ENCODE results near the gene PLBD1.

The PLBD1 gene

DNA sequence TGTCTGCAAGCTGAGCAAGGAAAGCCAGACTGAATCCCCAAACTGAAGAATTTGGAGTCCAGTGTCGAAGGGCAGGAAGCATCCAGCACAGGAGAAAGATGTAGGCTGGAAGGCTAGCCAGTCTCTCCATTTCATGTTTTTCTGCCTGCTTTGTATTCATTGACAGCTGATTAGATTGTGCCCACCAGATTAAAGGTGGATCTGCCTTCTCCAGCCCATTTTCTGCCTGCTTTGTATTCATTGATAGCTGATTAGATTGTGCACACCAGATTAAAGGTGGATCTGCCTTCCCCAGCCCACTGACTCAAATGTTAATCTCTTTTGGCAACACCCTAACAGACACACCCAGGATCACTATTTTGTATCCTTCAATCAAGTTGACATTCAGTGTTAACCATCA is 85.3 kb downstream of the PLBD1 start:
- no peak for DNase-seq (ENCODE audit: low spot score)
- in situ Hi-C loops (cut with MboI; ENCODE audit: low pct_unique_long_range_greater_than_20kb, low sequenced_read_pairs, unreplicated experiment) = no loop called here
- TF ChIP-seq, protein P1, sequence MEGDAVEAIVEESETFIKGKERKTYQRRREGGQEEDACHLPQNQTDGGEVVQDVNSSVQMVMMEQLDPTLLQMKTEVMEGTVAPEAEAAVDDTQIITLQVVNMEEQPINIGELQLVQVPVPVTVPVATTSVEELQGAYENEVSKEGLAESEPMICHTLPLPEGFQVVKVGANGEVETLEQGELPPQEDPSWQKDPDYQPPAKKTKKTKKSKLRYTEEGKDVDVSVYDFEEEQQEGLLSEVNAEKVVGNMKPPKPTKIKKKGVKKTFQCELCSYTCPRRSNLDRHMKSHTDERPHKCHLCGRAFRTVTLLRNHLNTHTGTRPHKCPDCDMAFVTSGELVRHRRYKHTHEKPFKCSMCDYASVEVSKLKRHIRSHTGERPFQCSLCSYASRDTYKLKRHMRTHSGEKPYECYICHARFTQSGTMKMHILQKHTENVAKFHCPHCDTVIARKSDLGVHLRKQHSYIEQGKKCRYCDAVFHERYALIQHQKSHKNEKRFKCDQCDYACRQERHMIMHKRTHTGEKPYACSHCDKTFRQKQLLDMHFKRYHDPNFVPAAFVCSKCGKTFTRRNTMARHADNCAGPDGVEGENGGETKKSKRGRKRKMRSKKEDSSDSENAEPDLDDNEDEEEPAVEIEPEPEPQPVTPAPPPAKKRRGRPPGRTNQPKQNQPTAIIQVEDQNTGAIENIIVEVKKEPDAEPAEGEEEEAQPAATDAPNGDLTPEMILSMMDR (IDR thresholded peaks at IDR 0.05; ENCODE audit: extremely low read depth, insufficient read depth, missing control alignments) = no peak

DNA sequence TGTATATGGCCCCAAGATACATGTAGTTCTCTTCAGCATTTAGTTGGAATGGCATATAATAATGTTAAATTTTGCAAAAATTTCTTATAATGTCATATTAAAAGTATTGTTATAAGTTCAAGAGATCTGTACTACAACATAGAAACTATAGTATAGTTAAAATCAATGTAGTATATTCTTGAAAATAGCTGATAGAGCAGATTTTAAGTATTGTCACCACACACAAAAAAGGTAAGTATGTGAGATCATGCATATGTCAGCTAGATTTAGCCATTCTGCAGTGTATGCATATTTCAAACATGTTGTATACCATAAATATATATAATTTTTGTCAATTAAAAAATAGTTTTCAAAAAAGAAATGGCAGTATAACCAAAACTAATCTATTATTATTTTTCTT is 86.5 kb downstream of the PLBD1 start:
- in situ Hi-C loops (cut with MboI; ENCODE audit: low pct_unique_long_range_greater_than_20kb, low sequenced_read_pairs, unreplicated experiment) = no loop called here
- DNase-seq (ENCODE audit: low spot score) = no peak

DNA sequence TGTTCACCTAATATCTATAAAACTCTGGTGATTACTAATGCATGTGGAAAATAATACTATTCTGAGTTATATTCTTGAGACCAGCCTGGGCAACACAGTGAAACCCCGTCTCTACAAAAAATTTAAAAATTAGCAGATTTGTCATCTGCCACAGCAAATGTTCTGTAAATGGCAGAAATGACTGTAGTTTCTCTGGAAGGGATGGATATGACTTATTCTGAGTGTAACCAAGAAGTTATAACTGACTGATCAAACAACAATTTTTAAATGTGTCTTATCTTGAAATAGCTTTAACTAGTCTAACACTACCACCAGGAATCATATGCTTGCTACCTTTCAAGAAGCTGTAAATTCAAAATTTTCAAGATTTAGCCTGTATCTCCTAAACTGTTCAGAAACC is 88.7 kb downstream of the PLBD1 start:
- TF ChIP-seq, protein P1 (IDR thresholded peaks at IDR 0.05; ENCODE audit: extremely low read depth, insufficient read depth, missing control alignments) = no peak
- DNase-seq (ENCODE audit: low spot score) = no peak
- in situ Hi-C loops (cut with MboI; ENCODE audit: low pct_unique_long_range_greater_than_20kb, low sequenced_read_pairs, unreplicated experiment) = no loop called here

More for the DNA sequence above, 86.5 kb downstream of the PLBD1 start:
- TF ChIP-seq, protein P1 (IDR thresholded peaks at IDR 0.05; ENCODE audit: extremely low read depth, insufficient read depth, missing control alignments) = no peak

DNA sequence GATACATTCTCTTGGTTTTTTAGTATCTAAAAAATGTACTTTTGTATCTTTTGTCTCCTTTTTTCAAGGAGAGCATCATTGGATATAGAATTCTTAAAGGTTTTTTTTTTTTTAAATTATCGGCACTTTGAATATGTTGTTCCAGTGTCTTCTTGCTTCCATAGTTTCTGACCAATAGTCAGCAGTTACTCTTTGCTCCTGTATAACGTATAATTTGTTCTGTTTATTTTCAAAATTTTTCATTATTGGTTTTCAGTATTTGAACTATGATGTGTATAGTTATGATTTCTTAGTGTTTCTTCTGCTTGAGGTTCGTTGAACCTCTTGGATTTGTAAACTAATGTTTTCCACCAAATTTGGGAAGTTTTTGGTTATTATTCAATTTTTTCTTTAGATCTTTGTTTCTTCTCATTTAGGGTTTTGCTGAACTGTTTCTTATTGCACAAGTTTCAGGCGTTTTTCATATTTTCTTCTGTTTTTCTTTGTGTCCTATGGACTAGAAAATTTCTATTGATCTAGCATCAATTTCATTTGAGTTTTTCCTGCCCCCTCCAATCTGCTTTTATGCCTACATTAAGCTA is 93.9 kb downstream of the PLBD1 start:
- in situ Hi-C loops (cut with MboI; ENCODE audit: low pct_unique_long_range_greater_than_20kb, low sequenced_read_pairs, unreplicated experiment) = no loop called here
- TF ChIP-seq, protein P1 (IDR thresholded peaks at IDR 0.05; ENCODE audit: extremely low read depth, insufficient read depth, missing control alignments) = no peak
- DNase-seq (ENCODE audit: low spot score) = no peak

DNA sequence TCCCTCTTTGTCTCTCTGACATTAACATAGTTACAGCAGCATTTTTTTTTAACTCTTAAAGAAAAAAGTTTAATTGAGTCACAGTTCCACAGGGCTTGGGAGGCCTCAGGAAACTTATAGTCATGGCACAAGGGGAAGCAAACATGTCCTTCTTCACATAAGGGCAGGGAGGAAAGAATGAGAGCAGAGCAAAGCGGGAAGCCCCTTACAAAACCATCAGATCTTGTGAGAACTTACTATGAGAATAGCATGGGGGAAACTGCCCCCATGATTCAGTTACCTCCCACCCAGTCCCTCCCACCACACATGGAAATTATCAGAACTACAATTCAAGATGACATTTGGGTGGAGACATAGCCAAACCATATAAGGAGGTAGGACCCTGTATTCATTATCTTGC is 96.2 kb downstream of the PLBD1 start:
- TF ChIP-seq, protein P1 (IDR thresholded peaks at IDR 0.05; ENCODE audit: extremely low read depth, insufficient read depth, missing control alignments) = no peak
- in situ Hi-C loops (cut with MboI; ENCODE audit: low pct_unique_long_range_greater_than_20kb, low sequenced_read_pairs, unreplicated experiment) = no loop called here
- no peak for DNase-seq (ENCODE audit: low spot score)

DNA sequence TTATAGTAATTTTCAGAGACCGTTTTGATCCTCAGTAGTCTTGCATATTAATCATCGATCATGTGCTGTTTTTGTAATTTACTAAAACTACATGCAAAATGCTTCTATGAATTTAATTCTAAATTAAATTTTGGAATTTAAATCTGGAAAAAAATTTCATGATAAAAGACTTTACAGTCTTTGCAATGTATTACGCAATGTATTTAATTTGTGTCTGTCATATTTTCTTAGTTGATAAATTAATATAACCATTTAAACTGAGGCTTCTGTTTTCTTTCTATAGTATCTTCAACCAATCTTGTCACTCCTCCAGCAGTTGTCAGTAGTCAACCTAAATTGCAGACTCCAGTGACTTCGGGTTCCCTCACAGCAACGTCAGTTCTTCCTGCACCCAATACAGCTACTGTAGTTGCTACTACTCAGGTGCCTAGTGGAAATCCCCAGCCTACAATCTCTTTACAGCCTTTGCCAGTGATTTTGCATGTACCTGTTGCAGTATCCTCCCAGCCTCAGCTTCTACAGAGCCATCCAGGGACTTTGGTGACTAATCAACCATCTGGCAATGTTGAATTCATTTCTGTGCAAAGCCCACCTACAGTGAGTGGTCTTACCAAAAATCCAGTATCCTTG is 107.4 kb downstream of the PLBD1 start:
- in situ Hi-C loops (cut with MboI; ENCODE audit: low pct_unique_long_range_greater_than_20kb, low sequenced_read_pairs, unreplicated experiment) = no loop called here
- no peak for DNase-seq (ENCODE audit: low spot score)
- TF ChIP-seq, protein P1 (IDR thresholded peaks at IDR 0.05; ENCODE audit: extremely low read depth, insufficient read depth, missing control alignments) = no peak

Measured in GM13977 (cell line).